ENCODE measurements around the gene SLTM. TPM values are rescaled to one million over a fixed set of nuclear protein-coding genes. Genes with fewer than 3 reads are reported as not detected.

Gene SLTM
- total RNA-seq, 1 donor = 77.8 TPM

DNA sequence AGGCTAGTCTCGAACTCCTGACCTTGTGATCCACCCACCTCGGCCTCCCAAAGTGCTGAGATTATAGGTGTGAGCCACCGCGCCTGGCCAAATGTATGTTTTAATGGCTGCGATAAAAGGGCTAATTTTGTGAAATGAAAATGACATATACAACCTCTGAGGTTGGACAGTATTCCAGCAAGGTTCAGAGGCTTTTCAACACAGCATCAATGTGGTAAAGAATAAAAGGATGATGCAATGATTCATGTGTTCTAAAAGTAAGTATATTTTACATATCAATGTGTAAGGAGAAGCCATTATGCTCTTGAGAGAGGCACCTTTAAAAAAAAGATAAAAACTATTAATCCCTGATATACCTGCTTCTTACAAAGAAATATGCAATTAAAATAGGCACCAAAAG, 6.7 kb downstream of the SLTM start:
- Histone ChIP-seq H4K20me1 (ENCODE audit: insufficient read depth, low read length) (peaks cover 29% of the 10 kb centered on the region), H3K36me3 (ENCODE audit: insufficient read depth, low read length) (peaks cover 45% of the 10 kb centered on the region), H2AFZ (ENCODE audit: low read length) (no peak overlapping the region), H3K9me3 (ENCODE audit: low read depth, low read length) (no peaks in the 10 kb centered on the region), H3K4me1 (ENCODE audit: insufficient read depth, low read length) (peaks cover 28% of the 10 kb centered on the region), H3K4me3 (ENCODE audit: insufficient read depth, low read length) (no peak overlapping the region), H3K27me3 (ENCODE audit: insufficient read depth, low read length) (no peaks in the 10 kb centered on the region), H3K79me2 (ENCODE audit: insufficient read depth, low read length) (peaks cover 87% of the 10 kb centered on the region), H3K27ac (ENCODE audit: low read depth, low read length) (no peak overlapping the region), H3K4me2 (ENCODE audit: insufficient read depth, low read length) (no peak overlapping the region)
- no peak for DNase-seq (ENCODE audit: insufficient read length, low spot score, missing footprints)
- TF ChIP-seq, protein P1, sequence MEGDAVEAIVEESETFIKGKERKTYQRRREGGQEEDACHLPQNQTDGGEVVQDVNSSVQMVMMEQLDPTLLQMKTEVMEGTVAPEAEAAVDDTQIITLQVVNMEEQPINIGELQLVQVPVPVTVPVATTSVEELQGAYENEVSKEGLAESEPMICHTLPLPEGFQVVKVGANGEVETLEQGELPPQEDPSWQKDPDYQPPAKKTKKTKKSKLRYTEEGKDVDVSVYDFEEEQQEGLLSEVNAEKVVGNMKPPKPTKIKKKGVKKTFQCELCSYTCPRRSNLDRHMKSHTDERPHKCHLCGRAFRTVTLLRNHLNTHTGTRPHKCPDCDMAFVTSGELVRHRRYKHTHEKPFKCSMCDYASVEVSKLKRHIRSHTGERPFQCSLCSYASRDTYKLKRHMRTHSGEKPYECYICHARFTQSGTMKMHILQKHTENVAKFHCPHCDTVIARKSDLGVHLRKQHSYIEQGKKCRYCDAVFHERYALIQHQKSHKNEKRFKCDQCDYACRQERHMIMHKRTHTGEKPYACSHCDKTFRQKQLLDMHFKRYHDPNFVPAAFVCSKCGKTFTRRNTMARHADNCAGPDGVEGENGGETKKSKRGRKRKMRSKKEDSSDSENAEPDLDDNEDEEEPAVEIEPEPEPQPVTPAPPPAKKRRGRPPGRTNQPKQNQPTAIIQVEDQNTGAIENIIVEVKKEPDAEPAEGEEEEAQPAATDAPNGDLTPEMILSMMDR (IDR thresholded peaks at IDR 0.05; ENCODE audit: extremely low read depth, low read depth, low read length) = no peak

GRCh38 chr15:58924327-58924726, 9.2 kb downstream of the SLTM start:
- DNase-seq (ENCODE audit: insufficient read length, low spot score, missing footprints) = no peak
- peak overlapping the region; percentile 69 for H3K27ac ChIP-seq (ENCODE audit: low read depth, low read length)
- peaks cover 87% of the 10 kb centered on the region for H3K79me2 ChIP-seq (ENCODE audit: insufficient read depth, low read length)
- H3K4me1 ChIP-seq (ENCODE audit: insufficient read depth, low read length) = peaks cover 18% of the 10 kb centered on the region
- no peak overlapping the region for H2AFZ ChIP-seq (ENCODE audit: low read length)
- TF ChIP-seq, protein P1 (IDR thresholded peaks at IDR 0.05; ENCODE audit: extremely low read depth, low read depth, low read length) = no peak
- H3K9me3 ChIP-seq (ENCODE audit: low read depth, low read length) = no peaks in the 10 kb centered on the region
- H3K4me2 ChIP-seq (ENCODE audit: insufficient read depth, low read length) = peak overlapping the region; percentile 52
- H3K4me3 ChIP-seq (ENCODE audit: insufficient read depth, low read length) = peak overlapping the region; percentile 26
- peaks cover 16% of the 10 kb centered on the region for H4K20me1 ChIP-seq (ENCODE audit: insufficient read depth, low read length)
- no peaks in the 10 kb centered on the region for H3K27me3 ChIP-seq (ENCODE audit: insufficient read depth, low read length)
- peaks cover 42% of the 10 kb centered on the region for H3K36me3 ChIP-seq (ENCODE audit: insufficient read depth, low read length)

DNA sequence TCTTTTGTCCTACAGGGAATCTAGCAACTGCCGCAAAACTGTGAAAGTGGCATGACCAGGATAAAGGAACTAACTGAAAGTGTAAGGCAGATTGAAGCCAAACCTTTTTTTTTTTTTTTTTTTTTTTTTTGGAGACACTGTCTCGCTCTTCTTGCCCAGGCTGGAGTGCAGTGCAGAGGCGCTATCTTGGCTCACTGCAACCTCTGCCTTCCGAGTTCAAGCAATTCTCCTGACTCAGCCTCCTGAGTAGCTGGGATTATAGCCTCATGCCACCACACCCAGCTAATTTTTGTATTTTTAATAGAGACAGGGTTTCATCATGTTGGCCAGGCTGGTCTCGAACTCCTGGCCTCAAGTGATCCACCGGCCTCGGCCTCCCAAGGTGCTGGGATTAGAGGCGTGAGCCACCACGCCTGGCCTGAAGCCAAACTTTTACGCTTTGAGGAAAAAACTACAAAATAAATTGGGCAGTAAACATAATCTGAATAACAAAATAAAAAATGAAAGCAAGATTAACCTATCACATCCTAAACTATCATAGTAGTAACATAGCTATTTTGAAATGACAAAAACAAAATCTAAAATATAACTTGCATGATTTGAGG, 9.7 kb downstream of the SLTM start:
- peaks cover 37% of the 10 kb centered on the region for H3K36me3 ChIP-seq (ENCODE audit: insufficient read depth, low read length)
- no peak overlapping the region for H3K4me2 ChIP-seq (ENCODE audit: insufficient read depth, low read length)
- no peaks in the 10 kb centered on the region for H3K27me3 ChIP-seq (ENCODE audit: insufficient read depth, low read length)
- peaks cover 88% of the 10 kb centered on the region for H3K79me2 ChIP-seq (ENCODE audit: insufficient read depth, low read length)
- peaks cover 16% of the 10 kb centered on the region for H4K20me1 ChIP-seq (ENCODE audit: insufficient read depth, low read length)
- H3K27ac ChIP-seq (ENCODE audit: low read depth, low read length) = peak overlapping the region; percentile 69
- no peak overlapping the region for H3K4me3 ChIP-seq (ENCODE audit: insufficient read depth, low read length)
- no peak for DNase-seq (ENCODE audit: insufficient read length, low spot score, missing footprints)
- TF ChIP-seq, protein P1 (IDR thresholded peaks at IDR 0.05; ENCODE audit: extremely low read depth, low read depth, low read length) = no peak
- H3K9me3 ChIP-seq (ENCODE audit: low read depth, low read length) = no peaks in the 10 kb centered on the region
- peaks cover 18% of the 10 kb centered on the region for H3K4me1 ChIP-seq (ENCODE audit: insufficient read depth, low read length)
- no peak overlapping the region for H2AFZ ChIP-seq (ENCODE audit: low read length)

- peaks cover 88% of the 10 kb centered on the region for H3K79me2 ChIP-seq (ENCODE audit: insufficient read depth, low read length)
- H3K27ac ChIP-seq (ENCODE audit: low read depth, low read length) = no peak overlapping the region
- H3K9me3 ChIP-seq (ENCODE audit: low read depth, low read length) = no peaks in the 10 kb centered on the region
- H3K36me3 ChIP-seq (ENCODE audit: insufficient read depth, low read length) = peaks cover 32% of the 10 kb centered on the region
- H4K20me1 ChIP-seq (ENCODE audit: insufficient read depth, low read length) = peaks cover 16% of the 10 kb centered on the region
- TF ChIP-seq, protein P1 (IDR thresholded peaks at IDR 0.05; ENCODE audit: extremely low read depth, low read depth, low read length) = no peak
- no peak for DNase-seq (ENCODE audit: insufficient read length, low spot score, missing footprints)
- H3K27me3 ChIP-seq (ENCODE audit: insufficient read depth, low read length) = no peaks in the 10 kb centered on the region
- no peak overlapping the region for H3K4me3 ChIP-seq (ENCODE audit: insufficient read depth, low read length)
- no peak overlapping the region for H2AFZ ChIP-seq (ENCODE audit: low read length)
- peaks cover 18% of the 10 kb centered on the region for H3K4me1 ChIP-seq (ENCODE audit: insufficient read depth, low read length)
- H3K4me2 ChIP-seq (ENCODE audit: insufficient read depth, low read length) = no peak overlapping the region
Measured at GRCh38 chr15:58923284-58923683, 10.2 kb downstream of the SLTM start.
